IMR-90 (cell line): ENCODE results near the gene ATRNL1. TPM values are rescaled to one million over a fixed set of nuclear protein-coding genes. Genes with fewer than 3 reads are reported as not detected.

ENCODE experiments used
- ATAC-seq: fragments of 200-7000 bp; cut with Tn5 transposase; 2 replicates; pipeline ENCODE4 v1.9.1; 2020; ENCODE audit warnings: low read depth, mild to moderate bottlenecking, moderate library complexity
- BruUV-seq: library from RNA; stranded (reverse); fragments of 400-500 nt; replicated peaks from 2 replicates; lab custom pipeline; 2021; lab: Mats Ljungman, UMichigan
- CTCF ChIA-PET: fragments of 300-600 bp; formaldehyde crosslinking; extraction: SDS; loops from one replicate; lab custom pipeline; 2021; ENCODE audit warnings: antibody characterized with exemption; lab: Yijun Ruan, JAX
- POLR2A ChIA-PET: fragments of 300-600 bp; sonication (Branson Sonifier 250); formaldehyde crosslinking; loops from one replicate; lab custom pipeline; 2022; ENCODE audit warnings: antibody characterized with exemption; ENCODE audit not compliant: unreplicated experiment; lab: Charles Lee
- DNase-seq: peaks from one replicate; pipeline ENCODE4 v3.0.0; 2013
- H2AFZ ChIP-seq: replicated peaks from 2 replicates; pipeline ENCODE3; 2013; ENCODE audit warnings: low read length, mild to moderate bottlenecking; ENCODE audit not compliant: poor library complexity
- H2AK5ac ChIP-seq: 2 replicates; pipeline ENCODE4 v1.6.1; 2013; ENCODE audit warnings: low read depth, low read length, inconsistent platforms
- H2AK9ac ChIP-seq: replicated peaks from 2 replicates; pipeline ENCODE3; 2013; ENCODE audit warnings: mild to moderate bottlenecking, low read depth, low read length, moderate library complexity; ENCODE audit not compliant: poor library complexity
- H2BK120ac ChIP-seq: 2 replicates; pipeline ENCODE4 v1.6.1; 2013; ENCODE audit warnings: low read depth, low read length, inconsistent platforms
- H2BK15ac ChIP-seq: 3 replicates; pipeline ENCODE4 v1.6.1; 2013; ENCODE audit warnings: low read depth, low read length, inconsistent platforms
- H2BK20ac ChIP-seq: 2 replicates; pipeline ENCODE4 v1.6.1; 2013; ENCODE audit warnings: low read depth, mild to moderate bottlenecking, inconsistent platforms, low read length, moderate library complexity
- H2BK5ac ChIP-seq: 2 replicates; pipeline ENCODE4 v1.6.1; 2013; ENCODE audit warnings: mild to moderate bottlenecking, low read depth, low read length, inconsistent platforms; ENCODE audit not compliant: poor library complexity, severe bottlenecking
- H3K14ac ChIP-seq: replicated peaks from 2 replicates; pipeline ENCODE4 v1.6.1; 2013; ENCODE audit warnings: low read depth, low read length, inconsistent platforms
- H3K18ac ChIP-seq: 2 replicates; pipeline ENCODE4 v1.6.1; 2013; ENCODE audit warnings: low read depth, low read length, control low read depth
- H3K23ac ChIP-seq: 2 replicates; pipeline ENCODE4 v1.6.1; 2013; ENCODE audit warnings: low read depth, low read length, inconsistent platforms
- H3K27ac ChIP-seq: 2 replicates; pipeline ENCODE4 v1.5.1; 2013; ENCODE audit warnings: mild to moderate bottlenecking, control low read depth, low read length; ENCODE audit not compliant: insufficient read depth
- H3K27me3 ChIP-seq: 2 replicates; pipeline ENCODE4 v1.6.1; 2013; ENCODE audit warnings: low read length; ENCODE audit not compliant: control insufficient read depth, insufficient read depth
- H3K36me3 ChIP-seq: 2 replicates; pipeline ENCODE4 v1.6.1; 2013; ENCODE audit warnings: low read length, mixed read lengths; ENCODE audit not compliant: control insufficient read depth, insufficient read depth
- H3K4ac ChIP-seq: 2 replicates; pipeline ENCODE4 v1.6.1; 2013; ENCODE audit warnings: low read depth, low read length, inconsistent platforms
- H3K4me1 ChIP-seq: 2 replicates; pipeline ENCODE4 v1.6.1; 2013; ENCODE audit warnings: low read length, mixed read lengths; ENCODE audit not compliant: control insufficient read depth, insufficient read depth
- H3K4me2 ChIP-seq: 2 replicates; pipeline ENCODE4 v1.6.1; 2013; ENCODE audit warnings: low read depth, mild to moderate bottlenecking, control low read depth, low read length, moderate library complexity
- H3K4me3 ChIP-seq: 2 replicates; pipeline ENCODE4 v1.5.1; 2013; ENCODE audit warnings: low read depth, mild to moderate bottlenecking, control low read depth, low read length, moderate library complexity; ENCODE audit not compliant: insufficient read depth
- H3K56ac ChIP-seq: 2 replicates; pipeline ENCODE4 v1.6.1; 2013; ENCODE audit warnings: low read length, inconsistent platforms; ENCODE audit not compliant: insufficient read depth; ENCODE audit errors: extremely low read depth
- H3K79me1 ChIP-seq, 2 experiments: 2 replicates each; pipeline ENCODE4 v1.6.1; 2013; ENCODE audit warnings: low read length in 2 of 2, inconsistent platforms in 1 of 2, low read depth in 1 of 2
- H3K9ac ChIP-seq: 2 replicates; pipeline ENCODE4 v1.6.1; 2013; ENCODE audit warnings: low read depth, low read length, control low read depth
- H3K9me1 ChIP-seq: 2 replicates; pipeline ENCODE4 v1.6.1; 2013; ENCODE audit warnings: low read length, inconsistent platforms; ENCODE audit not compliant: insufficient read depth
- H3K9me3 ChIP-seq: 2 replicates; pipeline ENCODE4 v1.6.1; 2013; ENCODE audit warnings: low read length; ENCODE audit not compliant: control insufficient read depth, insufficient read depth
- H4K20me1 ChIP-seq: 2 replicates; pipeline ENCODE4 v1.6.1; 2013; ENCODE audit warnings: low read length, inconsistent platforms; ENCODE audit not compliant: insufficient read depth
- H4K5ac ChIP-seq: 2 replicates; pipeline ENCODE4 v1.6.1; 2013; ENCODE audit warnings: mild to moderate bottlenecking, low read depth, low read length, control low read depth
- H4K8ac ChIP-seq, 2 experiments: 2 replicates each; pipeline ENCODE4 v1.6.1; 2013; ENCODE audit warnings: low read depth in 2 of 2, low read length in 2 of 2, control low read depth in 1 of 2, inconsistent platforms in 1 of 2
- H4K91ac ChIP-seq: 2 replicates; pipeline ENCODE4 v1.6.1; 2013; ENCODE audit warnings: low read depth, low read length, inconsistent platforms; ENCODE audit not compliant: insufficient read depth
- BHLHE40 ChIP-seq: fragments of 150-350 bp; IDR thresholded peaks from 2 replicates; pipeline ENCODE4 v1.6.1; 2016; ENCODE audit warnings: mild to moderate bottlenecking, low read depth, low read length
- CEBPB ChIP-seq: IDR thresholded peaks from 2 replicates; pipeline ENCODE4 v1.6.1; 2012; ENCODE audit warnings: low read depth, low read length, improper control_type of control experiment
- CHD1 ChIP-seq: IDR thresholded peaks from 2 replicates; pipeline ENCODE4 v1.6.1; 2012; ENCODE audit warnings: low read depth, low read length, improper control_type of control experiment
- CTCF ChIP-seq: conservative IDR thresholded peaks from 2 replicates; pipeline ENCODE4 v1.5.1; 2012; ENCODE audit warnings: mild to moderate bottlenecking, low read depth, low read length, improper control_type of control experiment
- ELK1 ChIP-seq: fragments of 150-350 bp; IDR thresholded peaks from 2 replicates; pipeline ENCODE4 v1.6.1; 2016; ENCODE audit warnings: low read depth, mild to moderate bottlenecking, low read length, moderate library complexity, borderline replicate concordance
- FOS ChIP-seq: fragments of 150-350 bp; IDR thresholded peaks from 2 replicates; pipeline ENCODE4 v1.6.1; 2016; ENCODE audit warnings: low read depth, low read length
- MAFK ChIP-seq: IDR thresholded peaks from 2 replicates; pipeline ENCODE4 v1.6.1; 2012; ENCODE audit warnings: low read depth, low read length, improper control_type of control experiment
- MAZ ChIP-seq: IDR thresholded peaks from 2 replicates; pipeline ENCODE4 v1.6.1; 2012; ENCODE audit warnings: low read depth, mild to moderate bottlenecking, low read length, improper control_type of control experiment, moderate library complexity, borderline replicate concordance
- MXI1 ChIP-seq: IDR thresholded peaks from 2 replicates; pipeline ENCODE4 v1.6.1; 2012; ENCODE audit warnings: low read depth, mild to moderate bottlenecking, low read length, moderate library complexity, borderline replicate concordance
- NFE2L2 ChIP-seq: fragments of 150-350 bp; IDR thresholded peaks from 2 replicates; pipeline ENCODE4 v1.6.1; 2016; ENCODE audit warnings: low read depth, mild to moderate bottlenecking, low read length
- POLR2A ChIP-seq: IDR thresholded peaks from 2 replicates; pipeline ENCODE4 v1.6.1; 2012; ENCODE audit warnings: mild to moderate bottlenecking, low read depth, low read length
- RAD21 ChIP-seq: IDR thresholded peaks from 2 replicates; pipeline ENCODE4 v1.6.1; 2012; ENCODE audit warnings: low read length, improper control_type of control experiment
- RCOR1 ChIP-seq: IDR thresholded peaks from 2 replicates; pipeline ENCODE4 v1.6.1; 2012; ENCODE audit warnings: mild to moderate bottlenecking, low read length, improper control_type of control experiment; ENCODE audit not compliant: insufficient replicate concordance
- RFX5 ChIP-seq: IDR thresholded peaks from 2 replicates; pipeline ENCODE4 v1.8.0; 2012; ENCODE audit warnings: low read depth, mild to moderate bottlenecking, low read length, moderate library complexity
- SMC3 ChIP-seq: fragments of 150-350 bp; IDR thresholded peaks from 2 replicates; pipeline ENCODE4 v1.6.1; 2016; ENCODE audit warnings: low read depth, mild to moderate bottlenecking, antibody characterized with exemption, low read length, moderate library complexity
- USF2 ChIP-seq: fragments of 150-350 bp; IDR thresholded peaks from 2 replicates; pipeline ENCODE4 v1.6.1; 2017; ENCODE audit warnings: mild to moderate bottlenecking, antibody characterized with exemption, low read length, low read depth
- dilution Hi-C: fragments of 300-500 bp; cut with HindIII; formaldehyde crosslinking; loops from one replicate; pipeline ENCODE4 v1.14.3; 2018; ENCODE audit warnings: low sequenced_read_pairs; ENCODE audit not compliant: unreplicated experiment
- in situ Hi-C: fragments of 300-500 bp; cut with MboI; formaldehyde crosslinking; loops from 3 replicates; pipeline ENCODE4 v1.14.3; 2019; ENCODE audit warnings: low sequenced_read_pairs, inconsistent platforms, mixed read lengths
- intact Hi-C: fragments of 100-400 bp; cut with micrococcal nuclease; formaldehyde crosslinking; loops from 2 replicates; pipeline ENCODE4 v1.10.0; 2022
- polyA plus RNA-seq, 3 experiments: library from polyadenylated mRNA; depleted of rRNA; stranded (reverse); fragments of >200 nt; gene quantifications; 2 replicates each; pipeline ENCODE4 v1.2.3, GENCODE V29; 2012; ENCODE audit warnings: low replicate concordance in 1 of 3
- total RNA-seq: library from RNA; depleted of rRNA; stranded (reverse); fragments of >200 nt; gene quantifications from 2 replicates; pipeline ENCODE4 v1.2.3, GENCODE V29; 2012

Gene ATRNL1
- total and polyA plus RNA-seq, 2 of the 4 experiments (the other 2 are of a cell fraction): 0.18 to 0.19 TPM

GRCh38 chr10:115141254-115141653 lies 48.1 kb downstream of the ATRNL1 start:
- BruUV-seq: no TSS peak
- H2BK20ac ChIP-seq: no peak overlapping the region

More at GRCh38 chr10:115141254-115141653, 48.1 kb downstream of the ATRNL1 start:
- Histone ChIP-seq H4K8ac (no peak overlapping the region), H2BK5ac (no peak overlapping the region), H3K18ac (no peak overlapping the region), H3K9ac (no peak overlapping the region), H3K4me1 (no peaks in the 10 kb centered on the region), H2AFZ (no peak overlapping the region), H3K4me2 (no peak overlapping the region), H3K4ac (no peak overlapping the region), H4K5ac (no peak overlapping the region), H2BK120ac (no peak overlapping the region), H3K14ac (no peak overlapping the region), H3K79me1 (no peaks in the 10 kb centered on the region), H2AK5ac (no peak overlapping the region), H3K56ac (no peak overlapping the region), H4K20me1 (no peaks in the 10 kb centered on the region), H3K27ac (no peak overlapping the region), H3K9me3 (no peaks in the 10 kb centered on the region), H3K23ac (no peak overlapping the region), H2BK15ac (no peak overlapping the region), H4K91ac (no peak overlapping the region), H2AK9ac (no peak overlapping the region), H3K36me3 (no peaks in the 10 kb centered on the region), H3K4me3 (no peak overlapping the region), H3K27me3 (no peaks in the 10 kb centered on the region), H3K9me1 (no peaks in the 10 kb centered on the region)
- CTCF ChIA-PET: interaction anchor here (0.7 to 1.1 kb wide), 5 partner anchors 23 to 278 kb away, joined by 3 to 4 read pairs (median 3); no protein-coding TSS in a partner anchor
- DNase-seq (peak; percentile 12), ATAC-seq (no peak)
- dilution Hi-C loops: no loop called here
- TF ChIP-seq RCOR1: no peak
- TF ChIP-seq FOS: no peak
- no peak for TF ChIP-seq MAZ
- no peak for TF ChIP-seq USF2
- no peak for TF ChIP-seq BHLHE40
- peak; percentile 36 for TF ChIP-seq RAD21
- TF ChIP-seq RFX5: no peak
- TF ChIP-seq MXI1: no peak
- TF ChIP-seq MAFK: no peak
- no peak for TF ChIP-seq POLR2A
- no peak for TF ChIP-seq ELK1
- TF ChIP-seq CHD1: no peak
- TF ChIP-seq NFE2L2: no peak
- TF ChIP-seq SMC3: peak; percentile 23; the same call in 1 of the 2 replicates
- TF ChIP-seq CEBPB: no peak
- peak; percentile 46 for TF ChIP-seq CTCF
- intact Hi-C loops: loop anchor here (1.0 kb wide), 1 partner anchor 276 kb away; no protein-coding TSS in a partner anchor
- in situ Hi-C loops: loop anchor here (25.0 kb wide), 1 partner anchor 679 kb away; no protein-coding TSS in a partner anchor
- POLR2A ChIA-PET: no interaction called here
